Keratinocyte (primary cell): ENCODE measurements around the gene KHDC4. TPM values are rescaled to one million over a fixed set of nuclear protein-coding genes. Genes with fewer than 3 reads are reported as not detected.

Experiments
- DNase-seq: peaks from one replicate; pipeline ENCODE4 v3.0.0-alpha.2; 2011; ENCODE audit warnings: low read depth, missing footprints, low spot score
- FAIRE-seq: peaks from 2 replicates; lab custom pipeline; 2011; peaks lifted over from hg19 to GRCh38; lab: Jason Lieb, UNC
- H2AFZ ChIP-seq: 2 replicates; pipeline ENCODE4 v1.6.0; 2012; ENCODE audit warnings: low read length, control low read depth, inconsistent platforms; ENCODE audit not compliant: control insufficient read depth
- H3K27ac ChIP-seq: 2 replicates; pipeline ENCODE4 v1.5.1; 2011; ENCODE audit warnings: low read length; ENCODE audit not compliant: control insufficient read depth, insufficient read depth
- H3K27me3 ChIP-seq: 3 replicates; pipeline ENCODE4 v1.6.0; 2011; ENCODE audit warnings: low read length; ENCODE audit not compliant: control insufficient read depth, insufficient read depth; ENCODE audit errors: extremely low read depth
- H3K36me3 ChIP-seq, 2 experiments: 2 replicates in 1 of 2; 3 replicates in 1 of 2; pipeline ENCODE4 v1.5.1; 2011; ENCODE audit warnings: low read length in 2 of 2, mild to moderate bottlenecking in 1 of 2; ENCODE audit not compliant: control insufficient read depth in 2 of 2, insufficient read depth in 2 of 2; ENCODE audit errors: extremely low read depth in 1 of 2
- H3K4me1 ChIP-seq: 3 replicates; pipeline ENCODE4 v1.5.1; 2011; ENCODE audit warnings: low read length; ENCODE audit not compliant: control insufficient read depth, insufficient read depth; ENCODE audit errors: extremely low read depth
- H3K4me2 ChIP-seq: 3 replicates; pipeline ENCODE4 v1.6.0; 2011; ENCODE audit warnings: low read depth, low read length; ENCODE audit not compliant: control insufficient read depth, insufficient read depth; ENCODE audit errors: extremely low read depth
- H3K4me3 ChIP-seq, 3 experiments: fragments of 200-600 bp in 1 of 3; sonication (generic) in 1 of 3; 2 replicates in 2 of 3; 3 replicates in 1 of 3; pipeline ENCODE4 v1.5.1; 2011 to 2016; ENCODE audit warnings: low read length in 3 of 3, mild to moderate bottlenecking in 3 of 3, control low read depth in 2 of 3, inconsistent platforms in 1 of 3, low read depth in 1 of 3, mixed read lengths in 1 of 3, mixed run types in 1 of 3, moderate library complexity in 1 of 3; ENCODE audit not compliant: control insufficient read depth in 2 of 3, insufficient read depth in 2 of 3; ENCODE audit errors: extremely low read depth in 1 of 3
- H3K79me2 ChIP-seq: 2 replicates; pipeline ENCODE4 v1.6.0; 2012; ENCODE audit warnings: low read length; ENCODE audit not compliant: control insufficient read depth, insufficient read depth
- H3K9ac ChIP-seq: 3 replicates; pipeline ENCODE4 v1.6.0; 2011; ENCODE audit warnings: low read length; ENCODE audit not compliant: control insufficient read depth, insufficient read depth; ENCODE audit errors: extremely low read depth
- H3K9me1 ChIP-seq: 3 replicates; pipeline ENCODE4 v1.6.0; 2011; ENCODE audit warnings: low read length; ENCODE audit not compliant: control insufficient read depth, insufficient read depth; ENCODE audit errors: extremely low read depth
- H3K9me3 ChIP-seq: 2 replicates; pipeline ENCODE4 v1.5.1; 2012; ENCODE audit warnings: low read depth, low read length; ENCODE audit not compliant: control insufficient read depth
- H4K20me1 ChIP-seq: 3 replicates; pipeline ENCODE4 v1.6.0; 2011; ENCODE audit warnings: low read length; ENCODE audit not compliant: control insufficient read depth, insufficient read depth; ENCODE audit errors: extremely low read depth
- EZH2 ChIP-seq: IDR thresholded peaks from one replicate; pipeline ENCODE4 v1.6.1; 2012; ENCODE audit warnings: inconsistent platforms, mild to moderate bottlenecking, low read length, moderate library complexity
- dilution Hi-C: fragments of 300-500 bp; cut with MboI; formaldehyde crosslinking; loops from one replicate; pipeline ENCODE4 v1.7.0; 2020; ENCODE audit warnings: low sequenced_read_pairs; ENCODE audit not compliant: extremely low pct_ligation_motif_present
- polyA plus RNA-seq, 5 experiments: library from polyadenylated mRNA; depleted of rRNA in 3 of 5; stranded (reverse) in 3 of 5; stranded (forward) in 1 of 5; unstranded in 1 of 5; fragments of >200 nt; gene quantifications; 1 replicate in 1 of 5; 2 replicates in 3 of 5; 3 replicates in 1 of 5; pipeline versions ENCODE4 v1.2.1 to v1.2.3, GENCODE V29; 2011 to 2012; ENCODE audit warnings: missing spikeins in 2 of 5, low read depth in 1 of 5, low replicate concordance in 1 of 5
- TF ChIP-seq, protein P1 (sequence below), 3 experiments: IDR thresholded peaks in 1 of 3; conservative IDR thresholded peaks in 1 of 3; optimal IDR thresholded peaks in 1 of 3; 2 replicates in 2 of 3; 3 replicates in 1 of 3; pipeline versions ENCODE3 to v1.5.1; 2011; ENCODE audit warnings: low read length in 3 of 3, mild to moderate bottlenecking in 3 of 3, moderate library complexity in 2 of 3, control low read depth in 1 of 3, inconsistent platforms in 1 of 3; ENCODE audit not compliant: insufficient read depth in 2 of 3; ENCODE audit errors: extremely low read depth in 1 of 3

KHDC4 gene
- polyA plus RNA-seq, 1 donor (not counting 4 experiments of a cell fraction or from before 2014, with no cell fraction given): 51.3 TPM

DNA sequence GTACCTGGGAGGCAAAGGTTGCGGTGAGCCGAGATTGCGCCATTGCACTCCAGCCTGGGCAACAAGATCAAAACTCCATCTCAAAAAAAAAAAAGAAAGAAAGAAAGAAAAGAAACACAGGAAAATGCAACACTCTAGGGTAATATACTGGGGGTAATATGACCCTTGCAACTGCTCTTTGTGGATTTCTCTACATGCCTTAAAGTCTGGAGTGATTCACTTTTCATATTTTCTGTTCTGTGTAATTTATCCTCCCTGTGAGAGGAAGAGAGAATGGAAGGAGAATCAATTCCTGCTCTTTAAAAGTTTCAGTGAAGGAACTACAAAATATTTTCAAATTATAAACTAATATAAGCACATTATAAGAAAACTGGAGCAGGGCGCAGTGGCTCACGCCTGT, 45.7 kb downstream of the KHDC4 start:
- H3K9me1 ChIP-seq: no peaks in the 10 kb centered on the region
- no peaks in the 10 kb centered on the region for H3K27me3 ChIP-seq
- no peak overlapping the region for H3K9ac ChIP-seq
- no peak overlapping the region for H2AFZ ChIP-seq
- H3K27ac ChIP-seq: no peak overlapping the region
- DNase-seq: no peak
- H3K9me3 ChIP-seq: no peaks in the 10 kb centered on the region
- no peaks in the 10 kb centered on the region for H4K20me1 ChIP-seq
- dilution Hi-C loops: no loop called here
- H3K4me3 ChIP-seq: no peak overlapping the region
- H3K36me3 ChIP-seq: no peaks in the 10 kb centered on the region
- TF ChIP-seq, protein P1, sequence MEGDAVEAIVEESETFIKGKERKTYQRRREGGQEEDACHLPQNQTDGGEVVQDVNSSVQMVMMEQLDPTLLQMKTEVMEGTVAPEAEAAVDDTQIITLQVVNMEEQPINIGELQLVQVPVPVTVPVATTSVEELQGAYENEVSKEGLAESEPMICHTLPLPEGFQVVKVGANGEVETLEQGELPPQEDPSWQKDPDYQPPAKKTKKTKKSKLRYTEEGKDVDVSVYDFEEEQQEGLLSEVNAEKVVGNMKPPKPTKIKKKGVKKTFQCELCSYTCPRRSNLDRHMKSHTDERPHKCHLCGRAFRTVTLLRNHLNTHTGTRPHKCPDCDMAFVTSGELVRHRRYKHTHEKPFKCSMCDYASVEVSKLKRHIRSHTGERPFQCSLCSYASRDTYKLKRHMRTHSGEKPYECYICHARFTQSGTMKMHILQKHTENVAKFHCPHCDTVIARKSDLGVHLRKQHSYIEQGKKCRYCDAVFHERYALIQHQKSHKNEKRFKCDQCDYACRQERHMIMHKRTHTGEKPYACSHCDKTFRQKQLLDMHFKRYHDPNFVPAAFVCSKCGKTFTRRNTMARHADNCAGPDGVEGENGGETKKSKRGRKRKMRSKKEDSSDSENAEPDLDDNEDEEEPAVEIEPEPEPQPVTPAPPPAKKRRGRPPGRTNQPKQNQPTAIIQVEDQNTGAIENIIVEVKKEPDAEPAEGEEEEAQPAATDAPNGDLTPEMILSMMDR (optimal IDR thresholded peaks at IDR 0.05 in 1 of 3, IDR thresholded peaks at IDR 0.05 in 1 of 3, conservative IDR thresholded peaks at IDR 0.05 in 1 of 3; ENCODE audit: extremely low read depth in 1 of 3, insufficient read depth in 2 of 3, low read length in 3 of 3): no peak
- TF ChIP-seq EZH2: no peak
- peaks cover 14% of the 10 kb centered on the region for H3K4me1 ChIP-seq
- H3K79me2 ChIP-seq: no peaks in the 10 kb centered on the region
- H3K4me2 ChIP-seq: no peak overlapping the region
- no peak for FAIRE-seq

DNA sequence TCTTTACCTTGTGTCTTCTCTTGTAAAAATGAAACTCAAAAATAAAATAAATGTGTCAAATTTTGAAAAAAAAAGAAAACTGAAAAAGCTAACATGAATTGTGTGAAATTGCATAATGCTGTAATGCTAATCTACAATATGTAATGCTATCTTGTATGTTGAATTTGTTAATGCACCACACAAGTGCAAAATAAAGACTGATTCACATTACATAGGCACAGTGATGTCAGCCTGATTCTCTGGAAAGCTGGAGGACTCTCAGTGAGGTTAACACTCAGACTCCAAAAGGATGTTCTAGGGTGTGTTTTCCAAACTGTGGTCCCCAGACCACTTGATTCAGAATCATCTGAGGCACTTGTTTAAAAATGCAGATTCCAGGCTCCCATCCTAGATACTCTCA, 49.2 kb downstream of the KHDC4 start:
- H3K27ac ChIP-seq: no peak overlapping the region
- no peak for FAIRE-seq
- H3K9me3 ChIP-seq: no peaks in the 10 kb centered on the region

More for the DNA sequence above, 49.2 kb downstream of the KHDC4 start:
- dilution Hi-C loops: no loop called here
- no peak for DNase-seq
- no peak overlapping the region for H3K9ac ChIP-seq
- no peak overlapping the region for H3K4me2 ChIP-seq
- H3K9me1 ChIP-seq: no peaks in the 10 kb centered on the region
- H4K20me1 ChIP-seq: no peaks in the 10 kb centered on the region
- no peaks in the 10 kb centered on the region for H3K36me3 ChIP-seq
- H3K79me2 ChIP-seq: no peaks in the 10 kb centered on the region
- no peak overlapping the region for H3K4me3 ChIP-seq
- H3K4me1 ChIP-seq: no peaks in the 10 kb centered on the region
- peaks cover 6% of the 10 kb centered on the region for H3K27me3 ChIP-seq
- TF ChIP-seq, protein P1 (optimal IDR thresholded peaks at IDR 0.05 in 1 of 3, IDR thresholded peaks at IDR 0.05 in 1 of 3, conservative IDR thresholded peaks at IDR 0.05 in 1 of 3; ENCODE audit: extremely low read depth in 1 of 3, insufficient read depth in 2 of 3, low read length in 3 of 3): no peak
- no peak overlapping the region for H2AFZ ChIP-seq
